GM18870 (cell line): ENCODE results near the gene ZIC5.
"Not testable (repeated sequence)": the region's sequence is repeated elsewhere in the genome, so short reads cannot be mapped to it uniquely, and the experiment has no call there.

Experiments used
- ATAC-seq: cut with Tn5 transposase; IDR thresholded peaks from one replicate; pipeline ENCODE4 v1.9.1; 2021; ENCODE audit warnings: moderate library complexity; ENCODE audit not compliant: unreplicated experiment

The ZIC5 gene

DNA sequence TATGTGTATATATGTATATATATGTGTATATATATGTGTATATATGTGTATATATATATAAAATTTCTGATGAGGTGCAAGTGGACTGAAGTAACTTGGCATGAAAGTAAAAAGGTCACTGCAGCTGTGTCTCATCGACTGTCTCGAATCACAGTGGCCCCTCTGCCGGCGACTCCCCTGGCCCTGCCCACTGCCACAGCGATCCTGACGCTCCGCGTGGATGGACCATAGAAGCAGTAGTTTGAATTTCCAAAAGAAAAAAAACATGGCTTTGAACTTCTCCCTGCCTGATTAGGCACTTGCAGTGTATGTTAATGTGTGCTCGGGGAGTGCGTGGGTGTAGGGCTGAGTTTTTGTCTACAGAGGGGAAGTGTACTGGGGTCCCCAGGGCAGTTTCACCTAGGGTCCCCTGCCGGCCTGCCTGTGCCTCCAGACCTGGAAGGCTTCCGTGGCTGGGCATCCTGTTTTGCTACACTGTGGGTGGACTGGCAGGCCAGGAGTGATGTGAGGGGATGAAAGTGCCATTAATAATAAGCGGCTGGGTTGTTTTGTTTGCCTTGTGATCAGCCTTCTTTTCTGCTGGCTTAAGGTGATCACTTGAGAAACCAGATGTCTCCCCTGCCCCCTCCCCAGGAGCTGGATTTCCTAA is 10.8 kb downstream of the ZIC5 start:
- ATAC-seq = no peak

GRCh38 chr13:99959540-99960230 is 11.9 kb downstream of the ZIC5 start:
- no peak for ATAC-seq

GRCh38 chr13:99959127-99959539 is 12.4 kb downstream of the ZIC5 start:
- no peak for ATAC-seq

DNA sequence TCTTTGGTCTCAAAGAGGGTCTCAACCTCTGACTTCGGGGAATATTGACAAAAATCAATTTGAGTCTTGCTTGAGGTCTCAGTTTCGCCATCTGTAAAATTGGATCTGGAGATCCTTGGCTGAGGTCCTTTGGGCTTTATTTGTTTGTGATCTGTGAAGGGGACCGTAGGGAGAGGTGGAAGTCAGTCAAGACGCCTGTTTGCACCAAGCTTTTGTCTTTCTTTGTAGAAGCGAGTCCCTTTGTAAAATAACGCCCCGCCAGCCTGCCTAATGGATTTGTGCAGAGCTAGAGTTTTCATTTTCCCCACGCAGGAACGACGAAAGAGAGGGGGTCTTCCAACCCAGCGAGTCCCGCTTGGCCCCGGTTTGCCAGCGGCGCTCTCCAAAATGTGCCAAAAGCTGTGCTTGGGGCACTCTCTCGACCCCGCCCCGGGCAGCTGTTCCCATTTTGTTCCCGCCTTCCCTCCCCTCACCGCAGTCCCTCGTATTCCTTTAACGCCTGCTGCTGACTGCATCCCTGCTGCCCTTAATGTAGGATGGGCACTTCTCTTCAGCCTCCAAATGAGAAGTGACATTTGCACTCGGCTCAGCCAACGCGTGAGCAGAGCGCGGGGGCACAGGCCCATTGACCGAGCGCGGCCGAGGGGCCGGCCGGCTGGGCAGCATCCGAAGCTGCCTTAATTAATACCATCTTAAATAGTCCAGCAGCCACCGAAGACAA is 13.0 kb downstream of the ZIC5 start:
- ATAC-seq = no peak

- ATAC-seq = no peak
These were observed 14.9 kb downstream of the ZIC5 start for GRCh38 chr13:99956473-99957349.

DNA sequence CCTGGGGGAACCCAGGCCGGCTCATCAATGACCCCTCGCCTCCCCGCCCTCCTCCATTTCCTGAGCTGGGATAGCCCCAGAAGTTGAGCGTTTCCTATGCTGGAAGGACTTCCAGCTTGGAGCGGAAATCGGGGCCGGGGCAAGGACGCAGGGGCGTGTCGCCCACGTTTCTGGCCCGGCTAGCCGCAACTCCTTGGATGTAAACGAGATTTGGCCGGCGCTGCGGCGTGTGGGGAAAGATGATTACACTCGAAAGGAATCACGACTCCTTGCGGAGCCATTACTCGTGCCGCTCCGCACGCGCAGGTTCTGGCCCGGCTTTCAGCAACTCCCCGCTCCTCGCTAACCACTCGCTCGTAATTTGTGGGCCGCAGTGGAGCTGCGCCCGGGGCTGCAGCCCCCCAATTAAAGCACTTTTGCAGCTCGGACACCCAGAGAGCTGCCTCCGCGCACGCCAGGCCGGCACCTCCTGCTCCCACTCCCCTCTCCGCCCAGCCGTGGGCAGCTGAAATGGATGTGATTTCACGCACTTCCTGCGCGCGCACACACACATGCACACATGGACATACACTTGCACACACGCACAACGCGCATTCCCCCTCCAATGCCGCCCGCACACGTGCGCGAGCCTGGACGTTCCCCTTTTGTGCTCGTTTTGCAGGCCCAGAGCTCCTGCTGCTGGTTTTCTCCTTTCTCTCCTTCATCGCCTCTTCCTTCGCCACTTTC is 15.7 kb downstream of the ZIC5 start:
- no peak for ATAC-seq

GRCh38 chr13:99955107-99955746 is 16.3 kb downstream of the ZIC5 start:
- no peak for ATAC-seq

DNA sequence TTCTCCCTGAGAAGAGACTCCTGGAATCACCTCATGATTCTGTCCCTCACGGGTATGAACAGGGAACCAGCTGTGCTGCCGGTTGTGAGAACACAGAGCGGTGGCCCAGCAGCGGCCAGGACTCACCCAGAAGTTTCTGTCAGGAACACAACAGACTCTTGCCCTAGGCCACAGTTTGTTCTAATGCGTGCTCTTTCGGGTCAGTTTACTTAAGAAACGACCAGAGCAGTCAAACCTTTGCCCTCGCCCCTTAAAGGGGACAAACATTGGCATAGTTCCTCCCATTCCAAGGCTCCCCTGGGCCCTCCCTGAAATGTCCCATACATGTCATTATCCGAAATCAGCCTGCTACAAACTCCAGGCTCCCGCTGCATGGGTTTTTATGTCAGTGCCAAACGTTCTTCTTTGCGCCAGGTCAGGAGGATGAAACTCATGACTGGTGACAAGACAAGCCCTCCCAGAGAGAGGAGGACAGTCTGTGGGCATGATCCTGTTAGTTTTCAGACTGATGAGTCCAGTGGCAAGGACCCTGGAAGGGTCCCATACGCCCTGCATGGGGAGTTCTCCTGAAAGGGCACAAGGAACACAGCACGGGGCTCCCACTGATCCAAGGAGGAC is 18.3 kb downstream of the ZIC5 start:
- ATAC-seq = no peak

- not testable (repeated sequence) for ATAC-seq
These were observed 19.9 kb downstream of the ZIC5 start for GRCh38 chr13:99951666-99952065.

- ATAC-seq = no peak
These were observed 21.7 kb downstream of the ZIC5 start for GRCh38 chr13:99949679-99950413.

GRCh38 chr13:99948907-99949678 is 22.5 kb downstream of the ZIC5 start:
- ATAC-seq = no peak

DNA sequence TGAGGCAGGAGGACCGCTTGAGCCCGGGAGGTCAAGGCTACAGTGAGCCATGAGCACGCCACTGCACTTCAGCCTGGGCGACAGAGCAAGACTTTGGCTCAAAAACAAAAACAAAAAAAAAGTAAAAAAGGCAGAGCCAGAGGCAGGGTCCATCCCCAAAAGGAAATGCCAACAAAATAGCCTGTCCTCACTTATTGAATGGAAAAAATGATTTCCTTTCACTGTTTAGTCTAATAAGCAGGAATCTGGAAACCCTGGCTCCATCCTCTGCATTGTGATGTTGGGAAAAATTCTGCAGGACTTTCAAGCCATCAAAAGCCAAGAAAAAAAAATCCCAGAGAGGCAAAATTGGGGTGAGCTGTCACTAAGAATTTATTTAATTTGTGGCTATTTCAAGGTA is 23.2 kb downstream of the ZIC5 start:
- ATAC-seq = no peak

DNA sequence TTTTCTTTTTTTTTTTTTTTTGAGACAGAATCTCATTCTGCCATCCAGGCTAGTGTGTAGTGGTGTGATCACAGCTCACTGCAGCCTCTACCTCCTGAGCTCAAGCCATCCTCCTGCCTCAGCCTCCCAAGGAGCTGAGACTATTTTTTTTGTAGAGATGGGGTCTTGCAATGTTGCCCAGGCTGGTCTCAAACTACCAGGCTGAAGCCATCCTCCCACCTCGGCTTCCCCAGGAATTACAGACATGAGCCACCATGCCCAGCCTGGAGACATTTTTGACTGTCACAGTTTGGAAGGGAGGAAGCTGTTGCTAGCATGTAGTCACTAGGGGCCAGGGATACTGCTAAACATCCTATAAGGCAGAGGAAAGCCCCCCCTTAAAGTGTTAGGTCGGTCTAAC is 23.9 kb downstream of the ZIC5 start:
- no peak for ATAC-seq

DNA sequence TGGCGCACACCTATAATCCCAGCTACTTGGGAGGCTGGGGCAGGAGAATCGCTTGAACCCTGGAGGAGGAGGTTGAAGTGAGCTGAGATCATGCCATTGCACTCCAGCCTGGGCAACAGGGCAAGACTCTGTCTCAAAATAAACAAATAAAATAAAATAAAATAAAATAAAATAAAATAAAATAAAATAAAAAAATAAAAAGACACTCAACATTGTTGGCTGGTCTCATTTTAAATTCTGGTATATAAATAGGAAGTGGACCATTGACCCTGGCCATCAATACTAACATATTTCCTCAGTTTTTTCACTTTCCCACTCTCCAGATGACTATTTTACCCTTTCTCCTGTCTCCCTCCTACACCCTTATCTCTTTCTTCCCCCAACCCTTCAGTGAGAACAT is 26.1 kb downstream of the ZIC5 start:
- ATAC-seq = not testable (repeated sequence)

- ATAC-seq = no peak
These were observed 27.0 kb downstream of the ZIC5 start for GRCh38 chr13:99944606-99945005.

DNA sequence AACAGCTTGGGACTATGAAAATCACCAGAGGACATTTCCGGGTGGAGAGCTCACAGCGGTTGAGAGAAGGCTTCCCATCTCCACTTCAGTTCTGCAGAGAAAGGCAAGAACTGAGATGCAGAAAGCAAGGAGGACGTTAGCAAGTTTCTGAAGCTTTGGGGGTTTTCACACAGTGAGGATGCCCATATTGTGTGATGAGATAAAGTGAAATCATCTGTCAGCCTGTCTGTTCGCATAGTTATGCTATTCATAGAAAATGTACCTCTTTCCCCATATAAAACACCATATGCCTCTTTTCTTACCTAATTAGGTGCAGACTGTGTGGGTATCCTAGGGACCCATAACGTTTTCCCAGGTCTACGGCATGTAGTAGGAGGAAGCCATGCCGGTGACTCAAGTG is 27.5 kb downstream of the ZIC5 start:
- ATAC-seq = no peak

DNA sequence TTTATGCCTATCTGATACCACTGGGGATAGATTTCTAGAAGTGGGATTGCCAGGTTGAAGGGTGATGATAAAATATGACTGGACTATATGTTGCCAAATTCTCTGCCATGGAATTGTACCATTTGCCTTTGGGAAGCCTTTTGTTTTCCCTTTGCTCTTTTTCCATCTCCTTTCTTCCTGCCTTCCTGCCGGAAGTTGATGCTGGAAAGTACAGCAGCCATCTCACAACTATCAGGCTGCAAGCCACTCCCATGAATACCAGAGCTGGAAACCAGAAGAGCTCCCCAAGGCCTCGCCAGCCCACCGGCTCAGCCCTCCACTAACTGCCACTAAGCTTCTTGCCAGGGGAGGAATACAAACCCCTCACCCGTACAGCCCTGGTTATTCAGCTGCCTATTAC is 29.7 kb downstream of the ZIC5 start:
- no peak for ATAC-seq

DNA sequence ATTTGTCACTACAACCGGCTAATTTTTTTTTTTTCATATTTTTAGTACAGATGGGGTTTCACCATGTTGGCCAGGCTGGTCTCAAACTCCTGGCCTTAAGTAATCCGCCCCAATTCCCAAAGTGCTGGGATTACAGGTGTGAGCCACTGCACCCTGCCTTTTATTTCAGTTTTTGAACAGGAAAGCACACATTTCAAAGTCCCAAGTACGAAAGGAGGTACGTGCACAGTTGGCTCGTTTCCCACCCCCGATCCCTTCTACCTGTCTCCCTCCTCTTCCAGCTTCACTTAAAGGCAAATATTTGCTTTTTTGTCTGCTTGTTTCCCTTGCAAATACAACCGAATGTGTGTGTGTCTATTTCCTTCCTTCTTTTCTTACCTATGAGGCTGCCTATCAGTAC is 30.5 kb downstream of the ZIC5 start:
- ATAC-seq = no peak
